IMR-90 (cell line): ENCODE data around the gene NAMPT. TPM values are rescaled to one million over a fixed set of nuclear protein-coding genes. Genes with fewer than 3 reads are reported as not detected.
A peak's percentile ranks its signal among the peaks of the same experiment; 100 is the strongest.

ENCODE experiments used
- ATAC-seq: fragments of 200-7000 bp; cut with Tn5 transposase; 2 replicates; pipeline ENCODE4 v1.9.1; 2020; ENCODE audit warnings: low read depth, mild to moderate bottlenecking, moderate library complexity
- BruUV-seq: library from RNA; stranded (reverse); fragments of 400-500 nt; replicated peaks from 2 replicates; lab custom pipeline; 2021; lab: Mats Ljungman, UMichigan
- CTCF ChIA-PET: fragments of 300-600 bp; formaldehyde crosslinking; extraction: SDS; loops from one replicate; lab custom pipeline; 2021; ENCODE audit warnings: antibody characterized with exemption; lab: Yijun Ruan, JAX
- POLR2A ChIA-PET: fragments of 300-600 bp; sonication (Branson Sonifier 250); formaldehyde crosslinking; loops from one replicate; lab custom pipeline; 2022; ENCODE audit warnings: antibody characterized with exemption; ENCODE audit not compliant: unreplicated experiment; lab: Charles Lee
- DNase-seq: peaks from one replicate; pipeline ENCODE4 v3.0.0; 2013
- H2AFZ ChIP-seq: replicated peaks from 2 replicates; pipeline ENCODE3; 2013; ENCODE audit warnings: low read length, mild to moderate bottlenecking; ENCODE audit not compliant: poor library complexity
- H2AK5ac ChIP-seq: 2 replicates; pipeline ENCODE4 v1.6.1; 2013; ENCODE audit warnings: low read depth, low read length, inconsistent platforms
- H2AK9ac ChIP-seq: replicated peaks from 2 replicates; pipeline ENCODE3; 2013; ENCODE audit warnings: mild to moderate bottlenecking, low read depth, low read length, moderate library complexity; ENCODE audit not compliant: poor library complexity
- H2BK120ac ChIP-seq: 2 replicates; pipeline ENCODE4 v1.6.1; 2013; ENCODE audit warnings: low read depth, low read length, inconsistent platforms
- H2BK15ac ChIP-seq: 3 replicates; pipeline ENCODE4 v1.6.1; 2013; ENCODE audit warnings: low read depth, low read length, inconsistent platforms
- H2BK20ac ChIP-seq: 2 replicates; pipeline ENCODE4 v1.6.1; 2013; ENCODE audit warnings: low read depth, mild to moderate bottlenecking, inconsistent platforms, low read length, moderate library complexity
- H2BK5ac ChIP-seq: 2 replicates; pipeline ENCODE4 v1.6.1; 2013; ENCODE audit warnings: mild to moderate bottlenecking, low read depth, low read length, inconsistent platforms; ENCODE audit not compliant: poor library complexity, severe bottlenecking
- H3K14ac ChIP-seq: replicated peaks from 2 replicates; pipeline ENCODE4 v1.6.1; 2013; ENCODE audit warnings: low read depth, low read length, inconsistent platforms
- H3K18ac ChIP-seq: 2 replicates; pipeline ENCODE4 v1.6.1; 2013; ENCODE audit warnings: low read depth, low read length, control low read depth
- H3K23ac ChIP-seq: 2 replicates; pipeline ENCODE4 v1.6.1; 2013; ENCODE audit warnings: low read depth, low read length, inconsistent platforms
- H3K27ac ChIP-seq: 2 replicates; pipeline ENCODE4 v1.5.1; 2013; ENCODE audit warnings: mild to moderate bottlenecking, control low read depth, low read length; ENCODE audit not compliant: insufficient read depth
- H3K27me3 ChIP-seq: 2 replicates; pipeline ENCODE4 v1.6.1; 2013; ENCODE audit warnings: low read length; ENCODE audit not compliant: control insufficient read depth, insufficient read depth
- H3K36me3 ChIP-seq: 2 replicates; pipeline ENCODE4 v1.6.1; 2013; ENCODE audit warnings: low read length, mixed read lengths; ENCODE audit not compliant: control insufficient read depth, insufficient read depth
- H3K4ac ChIP-seq: 2 replicates; pipeline ENCODE4 v1.6.1; 2013; ENCODE audit warnings: low read depth, low read length, inconsistent platforms
- H3K4me1 ChIP-seq: 2 replicates; pipeline ENCODE4 v1.6.1; 2013; ENCODE audit warnings: low read length, mixed read lengths; ENCODE audit not compliant: control insufficient read depth, insufficient read depth
- H3K4me2 ChIP-seq: 2 replicates; pipeline ENCODE4 v1.6.1; 2013; ENCODE audit warnings: low read depth, mild to moderate bottlenecking, control low read depth, low read length, moderate library complexity
- H3K4me3 ChIP-seq: 2 replicates; pipeline ENCODE4 v1.5.1; 2013; ENCODE audit warnings: low read depth, mild to moderate bottlenecking, control low read depth, low read length, moderate library complexity; ENCODE audit not compliant: insufficient read depth
- H3K56ac ChIP-seq: 2 replicates; pipeline ENCODE4 v1.6.1; 2013; ENCODE audit warnings: low read length, inconsistent platforms; ENCODE audit not compliant: insufficient read depth; ENCODE audit errors: extremely low read depth
- H3K79me1 ChIP-seq, 2 experiments: 2 replicates each; pipeline ENCODE4 v1.6.1; 2013; ENCODE audit warnings: low read length in 2 of 2, inconsistent platforms in 1 of 2, low read depth in 1 of 2
- H3K9ac ChIP-seq: 2 replicates; pipeline ENCODE4 v1.6.1; 2013; ENCODE audit warnings: low read depth, low read length, control low read depth
- H3K9me1 ChIP-seq: 2 replicates; pipeline ENCODE4 v1.6.1; 2013; ENCODE audit warnings: low read length, inconsistent platforms; ENCODE audit not compliant: insufficient read depth
- H3K9me3 ChIP-seq: 2 replicates; pipeline ENCODE4 v1.6.1; 2013; ENCODE audit warnings: low read length; ENCODE audit not compliant: control insufficient read depth, insufficient read depth
- H4K20me1 ChIP-seq: 2 replicates; pipeline ENCODE4 v1.6.1; 2013; ENCODE audit warnings: low read length, inconsistent platforms; ENCODE audit not compliant: insufficient read depth
- H4K5ac ChIP-seq: 2 replicates; pipeline ENCODE4 v1.6.1; 2013; ENCODE audit warnings: mild to moderate bottlenecking, low read depth, low read length, control low read depth
- H4K8ac ChIP-seq, 2 experiments: 2 replicates each; pipeline ENCODE4 v1.6.1; 2013; ENCODE audit warnings: low read depth in 2 of 2, low read length in 2 of 2, control low read depth in 1 of 2, inconsistent platforms in 1 of 2
- H4K91ac ChIP-seq: 2 replicates; pipeline ENCODE4 v1.6.1; 2013; ENCODE audit warnings: low read depth, low read length, inconsistent platforms; ENCODE audit not compliant: insufficient read depth
- BHLHE40 ChIP-seq: fragments of 150-350 bp; IDR thresholded peaks from 2 replicates; pipeline ENCODE4 v1.6.1; 2016; ENCODE audit warnings: mild to moderate bottlenecking, low read depth, low read length
- CEBPB ChIP-seq: IDR thresholded peaks from 2 replicates; pipeline ENCODE4 v1.6.1; 2012; ENCODE audit warnings: low read depth, low read length, improper control_type of control experiment
- CHD1 ChIP-seq: IDR thresholded peaks from 2 replicates; pipeline ENCODE4 v1.6.1; 2012; ENCODE audit warnings: low read depth, low read length, improper control_type of control experiment
- ELK1 ChIP-seq: fragments of 150-350 bp; IDR thresholded peaks from 2 replicates; pipeline ENCODE4 v1.6.1; 2016; ENCODE audit warnings: low read depth, mild to moderate bottlenecking, low read length, moderate library complexity, borderline replicate concordance
- FOS ChIP-seq: fragments of 150-350 bp; IDR thresholded peaks from 2 replicates; pipeline ENCODE4 v1.6.1; 2016; ENCODE audit warnings: low read depth, low read length
- MAZ ChIP-seq: IDR thresholded peaks from 2 replicates; pipeline ENCODE4 v1.6.1; 2012; ENCODE audit warnings: low read depth, mild to moderate bottlenecking, low read length, improper control_type of control experiment, moderate library complexity, borderline replicate concordance
- RAD21 ChIP-seq: IDR thresholded peaks from 2 replicates; pipeline ENCODE4 v1.6.1; 2012; ENCODE audit warnings: low read length, improper control_type of control experiment
- RCOR1 ChIP-seq: IDR thresholded peaks from 2 replicates; pipeline ENCODE4 v1.6.1; 2012; ENCODE audit warnings: mild to moderate bottlenecking, low read length, improper control_type of control experiment; ENCODE audit not compliant: insufficient replicate concordance
- SMC3 ChIP-seq: fragments of 150-350 bp; IDR thresholded peaks from 2 replicates; pipeline ENCODE4 v1.6.1; 2016; ENCODE audit warnings: low read depth, mild to moderate bottlenecking, antibody characterized with exemption, low read length, moderate library complexity
- WGBS, 2 experiments: methylation state at CpG; one replicate each; pipeline versions ENCODE4 v1.1.5 to v1.1.7; 2013; ENCODE audit warnings: missing lambda C conversion rate in 2 of 2; ENCODE audit not compliant: insufficient read length in 1 of 2; ENCODE audit errors: extremely low coverage in 2 of 2; 5-methylcytosine and 5-hydroxymethylcytosine counted together
- dilution Hi-C: fragments of 300-500 bp; cut with HindIII; formaldehyde crosslinking; loops from one replicate; pipeline ENCODE4 v1.14.3; 2018; ENCODE audit warnings: low sequenced_read_pairs; ENCODE audit not compliant: unreplicated experiment
- in situ Hi-C: fragments of 300-500 bp; cut with MboI; formaldehyde crosslinking; loops from 3 replicates; pipeline ENCODE4 v1.14.3; 2019; ENCODE audit warnings: low sequenced_read_pairs, inconsistent platforms, mixed read lengths
- intact Hi-C: fragments of 100-400 bp; cut with micrococcal nuclease; formaldehyde crosslinking; loops from 2 replicates; pipeline ENCODE4 v1.10.0; 2022
- polyA plus RNA-seq, 3 experiments: library from polyadenylated mRNA; depleted of rRNA; stranded (reverse); fragments of >200 nt; gene quantifications; 2 replicates each; pipeline ENCODE4 v1.2.3, GENCODE V29; 2012; ENCODE audit warnings: low replicate concordance in 1 of 3
- total RNA-seq: library from RNA; depleted of rRNA; stranded (reverse); fragments of >200 nt; gene quantifications from 2 replicates; pipeline ENCODE4 v1.2.3, GENCODE V29; 2012

Gene NAMPT
- total and polyA plus RNA-seq, 2 of the 4 experiments (the other 2 are of a cell fraction) = 13.3 to 31.7 TPM

GRCh38 chr7:106270122-106270977 is 14.4 kb downstream of the NAMPT start:
- CTCF ChIA-PET = interaction anchor here (1.4 kb wide), 1 partner anchor 94 kb away, joined by 4 read pairs; no protein-coding TSS in a partner anchor
- BruUV-seq = no TSS peak

More at GRCh38 chr7:106270122-106270977, 14.4 kb downstream of the NAMPT start:
- Histone ChIP-seq H2BK120ac (no peak overlapping the region), H3K4me2 (no peak overlapping the region), H3K4ac (no peak overlapping the region), H3K18ac (no peak overlapping the region), H3K9me3 (no peaks in the 10 kb centered on the region), H2BK15ac (no peak overlapping the region), H3K9ac (no peak overlapping the region), H2BK20ac (no peak overlapping the region), H3K9me1 (no peaks in the 10 kb centered on the region; the same call in 1 of the 2 replicates), H4K8ac (no peak overlapping the region; a peak in 1 of 4 replicates), H3K4me3 (no peak overlapping the region), H3K27ac (peak overlapping the region; percentile 61; the same call in 1 of the 2 replicates), H2BK5ac (no peak overlapping the region), H3K36me3 (peaks cover 23% of the 10 kb centered on the region), H2AK5ac (no peak overlapping the region), H3K79me1 (peaks cover 0 to 8% of the 10 kb centered on the region in 2 experiments; a peak in 2 of 4 replicates), H3K56ac (no peak overlapping the region), H3K27me3 (no peaks in the 10 kb centered on the region), H3K14ac (no peak overlapping the region), H4K20me1 (no peaks in the 10 kb centered on the region), H3K4me1 (peaks cover 1% of the 10 kb centered on the region; the same call in 1 of the 2 replicates), H4K5ac (no peak overlapping the region), H2AFZ (no peak overlapping the region), H2AK9ac (no peak overlapping the region), H4K91ac (no peak overlapping the region), H3K23ac (0 out of 2 replicates have a peak overlapping the region, but pooled peaks have one; percentile 24)
- ATAC-seq (no peak; the same call in 1 of the 2 replicates), DNase-seq (no peak)
- in situ Hi-C loops = loop anchor here (10.0 kb wide), 1 partner anchor 194 kb away; no protein-coding TSS in a partner anchor
- 100% methylated on average over 2 of the region's 5 CpGs; no CpG with 5 or more reads in 1 of the 2 experiments for WGBS, 2 experiments
- intact Hi-C loops = no loop called here
- POLR2A ChIA-PET = no interaction called here
- TF ChIP-seq MAZ (no peak), ELK1 (no peak), FOS (no peak), CEBPB (peak; percentile 78), RCOR1 (no peak), RAD21 (no peak), CHD1 (no peak), BHLHE40 (no peak), SMC3 (no peak)
- dilution Hi-C loops = no loop called here
